Endothelial cell of umbilical vein (primary cell): Measurements from ENCODE around the gene SAMD4A. TPM values are rescaled to one million over a fixed set of nuclear protein-coding genes. Genes with fewer than 3 reads are reported as not detected.

Source experiments
- BruUV-seq: library from RNA; stranded (reverse); fragments of 400-500 nt; replicated peaks from 2 replicates; lab custom pipeline; 2021; lab: Mats Ljungman, UMichigan
- CTCF ChIA-PET: fragments of 300-600, 350-600 bp; sonication (Branson Sonifier 250); formaldehyde crosslinking; loops from one replicate; lab custom pipeline; 2021; ENCODE audit warnings: antibody characterized with exemption, inconsistent platforms; lab: Charles Lee
- POLR2A ChIA-PET: fragments of 300-600, 350-600 bp; sonication (Branson Sonifier 250); formaldehyde crosslinking; loops from one replicate; lab custom pipeline; 2021; ENCODE audit warnings: antibody characterized with exemption, inconsistent platforms; lab: Charles Lee
- DNase-seq: peaks from one replicate; pipeline ENCODE4 v3.0.0-alpha.2; 2011; ENCODE audit warnings: low read depth, low spot score
- FAIRE-seq: peaks from 2 replicates; lab custom pipeline; 2011; peaks lifted over from hg19 to GRCh38; lab: Jason Lieb, UNC
- H2AFZ ChIP-seq: 2 replicates; pipeline ENCODE4 v1.6.0; 2012; ENCODE audit warnings: low read depth, low read length, control low read depth, inconsistent platforms
- H3K27ac ChIP-seq: 2 replicates; pipeline ENCODE4 v1.5.1; 2011; ENCODE audit warnings: low read depth, mild to moderate bottlenecking, control low read depth, low read length, moderate library complexity; ENCODE audit not compliant: insufficient read depth
- H3K27me3 ChIP-seq, 2 experiments: 2 replicates each; pipeline versions ENCODE4 v1.6.0 to v1.6.1; 2011; ENCODE audit warnings: low read length in 2 of 2, mixed read lengths in 1 of 2; ENCODE audit not compliant: control insufficient read depth in 2 of 2, insufficient read depth in 2 of 2
- H3K36me3 ChIP-seq, 2 experiments: 2 replicates in 1 of 2; 3 replicates in 1 of 2; pipeline ENCODE4 v1.5.1; 2011; ENCODE audit warnings: low read length in 2 of 2, mild to moderate bottlenecking in 1 of 2, moderate library complexity in 1 of 2; ENCODE audit not compliant: control insufficient read depth in 2 of 2, insufficient read depth in 2 of 2; ENCODE audit errors: extremely low read depth in 1 of 2
- H3K4me1 ChIP-seq: 3 replicates; pipeline ENCODE4 v1.5.1; 2011; ENCODE audit warnings: mild to moderate bottlenecking, low read length; ENCODE audit not compliant: control insufficient read depth, insufficient read depth; ENCODE audit errors: extremely low read depth
- H3K4me2 ChIP-seq: 2 replicates; pipeline ENCODE4 v1.6.1; 2011; ENCODE audit warnings: low read length, control low read depth, mixed read lengths; ENCODE audit not compliant: insufficient read depth
- H3K4me3 ChIP-seq, 3 experiments: fragments of 200-600 bp in 1 of 3; sonication (generic), shearing (Covaris generic) in 1 of 3; replicated peaks in 1 of 3; 2 replicates each; pipeline ENCODE4 v1.5.1; 2011 to 2016; ENCODE audit warnings: control low read depth in 3 of 3, low read length in 3 of 3, mild to moderate bottlenecking in 2 of 3, inconsistent platforms in 1 of 3, low read depth in 1 of 3, moderate library complexity in 1 of 3; ENCODE audit not compliant: insufficient read depth in 1 of 3
- H3K79me2 ChIP-seq: 2 replicates; pipeline ENCODE4 v1.6.0; 2012; ENCODE audit warnings: low read length, inconsistent platforms; ENCODE audit not compliant: control insufficient read depth, insufficient read depth
- H3K9ac ChIP-seq: replicated peaks from 2 replicates; pipeline ENCODE3; 2011; ENCODE audit warnings: low read length, control low read depth; ENCODE audit not compliant: insufficient read depth; ENCODE audit errors: extremely low read depth
- H3K9me1 ChIP-seq: replicated peaks from 3 replicates; pipeline ENCODE4 v1.6.0; 2011; ENCODE audit warnings: mild to moderate bottlenecking, low read length; ENCODE audit not compliant: control insufficient read depth, insufficient read depth; ENCODE audit errors: extremely low read depth
- H3K9me3 ChIP-seq: replicated peaks from 2 replicates; pipeline ENCODE4 v1.5.1; 2012; ENCODE audit warnings: low read length, inconsistent platforms; ENCODE audit not compliant: control insufficient read depth, insufficient read depth
- H4K20me1 ChIP-seq: replicated peaks from 2 replicates; pipeline ENCODE3; 2011; ENCODE audit warnings: mild to moderate bottlenecking, low read length; ENCODE audit not compliant: control insufficient read depth, insufficient read depth; ENCODE audit errors: extremely low read depth
- EZH2 ChIP-seq: IDR thresholded peaks from 2 replicates; pipeline ENCODE4 v1.6.1; 2012; ENCODE audit warnings: borderline replicate concordance, low read depth, mild to moderate bottlenecking, moderate library complexity, low read length, inconsistent platforms; ENCODE audit not compliant: severe bottlenecking
- FOS ChIP-seq: IDR thresholded peaks from 2 replicates; pipeline ENCODE4 v1.6.1; 2011; ENCODE audit warnings: mild to moderate bottlenecking, low read length, moderate library complexity, borderline replicate concordance; ENCODE audit not compliant: insufficient read depth
- JUN ChIP-seq: IDR thresholded peaks from 2 replicates; pipeline ENCODE4 v1.6.1; 2011; ENCODE audit warnings: borderline replicate concordance, low read depth; ENCODE audit not compliant: insufficient read length, insufficient read depth
- MYC ChIP-seq: IDR thresholded peaks from one replicate; pipeline ENCODE4 v1.6.1; 2011; ENCODE audit warnings: mild to moderate bottlenecking, low read depth, low read length
- POLR2A ChIP-seq: IDR thresholded peaks from 2 replicates; pipeline ENCODE4 v1.6.1; 2012; ENCODE audit warnings: low read depth, mild to moderate bottlenecking, control low read depth, low read length
- POLR2AphosphoS5 ChIP-seq: IDR thresholded peaks from 2 replicates; pipeline ENCODE4 v1.6.1; 2012; ENCODE audit warnings: low read depth, mild to moderate bottlenecking, control low read depth, low read length, moderate library complexity; ENCODE audit not compliant: insufficient read depth
- dilution Hi-C: fragments of 300-500 bp; cut with MboI; formaldehyde crosslinking; loops from one replicate; pipeline ENCODE4 v1.15.0; 2019; ENCODE audit warnings: low sequenced_read_pairs; ENCODE audit not compliant: extremely low pct_ligation_motif_present
- intact Hi-C: fragments of 100-400 bp; cut with micrococcal nuclease; formaldehyde crosslinking; loops from one replicate; pipeline ENCODE4 v1.10.0; 2022
- polyA plus RNA-seq, 4 experiments: library from polyadenylated mRNA; depleted of rRNA in 3 of 4; stranded (reverse) in 3 of 4; unstranded in 1 of 4; fragments of >200 nt; gene quantifications; 2 replicates each; pipeline versions ENCODE4 v1.2.1 to v1.2.3, GENCODE V29; 2011 to 2012; ENCODE audit warnings: missing spikeins in 1 of 4
- total RNA-seq: library from RNA; stranded (reverse); gene quantifications from 2 replicates; pipeline ENCODE4 v1.2.3, GENCODE V29; 2021

Gene SAMD4A
- total and polyA plus RNA-seq, 2 donors (not counting 3 experiments of a cell fraction or from before 2014, with no cell fraction given) = 37.7 to 95.3 TPM

GRCh38 chr14:54567224-54567638, 303 bp downstream of the SAMD4A start:
- DNase-seq (no peak), FAIRE-seq (no peak)
- intact Hi-C loops (no loop called here), dilution Hi-C loops (no loop called here)
- CTCF ChIA-PET = interaction anchor here (0.6 to 8.5 kb wide), 20 partner anchors 11 to 240 kb away, joined by 3 to 286 read pairs (median 4); no protein-coding TSS in a partner anchor
- H3K36me3 ChIP-seq = no peaks in the 10 kb centered on the region
- POLR2A ChIA-PET = interaction anchor here (1.0 to 3.9 kb wide), 9 partner anchors 10 to 206 kb away, joined by 3 to 54 read pairs (median 7); no protein-coding TSS in a partner anchor
- no peaks in the 10 kb centered on the region for H3K9me1 ChIP-seq
- H3K9ac ChIP-seq = peak overlapping the region; percentile 98
- TF ChIP-seq FOS (no peak), POLR2AphosphoS5 (peak; percentile 6)
- H3K79me2 ChIP-seq = peaks cover 59% of the 10 kb centered on the region
- H3K4me2 ChIP-seq = peak overlapping the region; percentile 64
- H3K27ac ChIP-seq = peak overlapping the region; percentile 80
- H4K20me1 ChIP-seq = no peaks in the 10 kb centered on the region
- no TSS peak for BruUV-seq
- H2AFZ ChIP-seq = no peak overlapping the region
- H3K4me1 ChIP-seq = peaks cover 38% of the 10 kb centered on the region
- no peaks in the 10 kb centered on the region for H3K9me3 ChIP-seq
- peak overlapping the region; percentile 41 to 87 (median 75) for H3K4me3 ChIP-seq
- H3K27me3 ChIP-seq = no peaks in the 10 kb centered on the region

GRCh38 chr14:54567639-54568561, 972 bp downstream of the SAMD4A start:
- no peak overlapping the region for H2AFZ ChIP-seq
- peak; percentile 42 for DNase-seq
- dilution Hi-C loops (no loop called here), intact Hi-C loops (loop anchor here (1.0 to 2.0 kb wide), 3 partner anchors 25 to 75 kb away; no protein-coding TSS in a partner anchor)
- TF ChIP-seq EZH2 (no peak), MYC (no peak), JUN (no peak), POLR2AphosphoS5 (peak; percentile 10), POLR2A (no peak)
- H3K9me3 ChIP-seq = no peaks in the 10 kb centered on the region
- peaks cover 38% of the 10 kb centered on the region for H3K4me1 ChIP-seq
- H3K27me3 ChIP-seq = no peaks in the 10 kb centered on the region
- H4K20me1 ChIP-seq = no peaks in the 10 kb centered on the region
- H3K27ac ChIP-seq = peak overlapping the region; percentile 80
- FAIRE-seq = no peak
- peaks cover 0 to under 1% of the 10 kb centered on the region in 2 experiments for H3K36me3 ChIP-seq
- peak overlapping the region; percentile 41 to 87 (median 75) for H3K4me3 ChIP-seq
- peak overlapping the region; percentile 96 for H3K4me2 ChIP-seq
- ChIA-PET POLR2A (interaction anchor here (0.6 to 3.3 kb wide), 8 partner anchors 9 to 1649 kb away, joined by 3 to 24 read pairs (median 4); no protein-coding TSS in a partner anchor), CTCF (interaction anchor here (0.9 to 8.5 kb wide), 7 partner anchors 32 to 228 kb away, joined by 3 to 286 read pairs (median 13); no protein-coding TSS in a partner anchor)
- H3K79me2 ChIP-seq = peaks cover 65% of the 10 kb centered on the region
- no TSS peak for BruUV-seq
- no peaks in the 10 kb centered on the region for H3K9me1 ChIP-seq
- H3K9ac ChIP-seq = peak overlapping the region; percentile 98
